Muscle of leg (tissue), 11 donors: ENCODE measurements around the gene THOC6. TPM values are rescaled to one million over a fixed set of nuclear protein-coding genes. Genes with fewer than 3 reads are reported as not detected.
"Not testable (repeated sequence)": the region's sequence is repeated elsewhere in the genome, so short reads cannot be mapped to it uniquely, and the experiment has no call there.

Experiments used
- DNase-seq: peaks from one replicate; pipeline ENCODE4 v3.0.0; 2013
- H3K27ac ChIP-seq: one replicate; pipeline ENCODE4 v1.5.1; 2013; ENCODE audit warnings: mild to moderate bottlenecking, low read length, control low read depth
- H3K27me3 ChIP-seq: one replicate; pipeline ENCODE4 v1.6.1; 2013; ENCODE audit warnings: low read length; ENCODE audit not compliant: control insufficient read depth, insufficient read depth
- H3K36me3 ChIP-seq: one replicate; pipeline ENCODE4 v1.6.1; 2013; ENCODE audit warnings: low read length; ENCODE audit not compliant: control insufficient read depth, insufficient read depth
- H3K4me1 ChIP-seq: one replicate; pipeline ENCODE4 v1.6.1; 2013; ENCODE audit warnings: low read length; ENCODE audit not compliant: control insufficient read depth, insufficient read depth
- H3K4me3 ChIP-seq: one replicate; pipeline ENCODE4 v1.5.1; 2013; ENCODE audit warnings: low read length, control low read depth
- H3K9me3 ChIP-seq: replicated peaks from 2 replicates; pipeline ENCODE4 v1.6.1; 2013; ENCODE audit warnings: low read depth, low read length; ENCODE audit not compliant: control insufficient read depth
- WGBS: methylation state at CpG from one replicate; pipeline ENCODE4 v1.1.5; 2013; ENCODE audit warnings: missing lambda C conversion rate; ENCODE audit not compliant: insufficient coverage; 5-methylcytosine and 5-hydroxymethylcytosine counted together
- polyA plus RNA-seq, 8 donors: library from polyadenylated mRNA; unstranded; fragments of 120-200 nt; gene quantifications; one replicate each; pipeline versions ENCODE4 v1.2.1 to v1.2.3, GENCODE V29; 2013; ENCODE audit warnings: inconsistent platforms in 1 of 8, low replicate concordance in 1 of 8; ENCODE audit not compliant: insufficient read length in 8 of 8, insufficient read depth in 1 of 8
- total RNA-seq: library from RNA; stranded (reverse); fragments of 120-200 nt; gene quantifications from one replicate; pipeline ENCODE4 v1.2.4, GENCODE V29; 2013

Gene THOC6
- total and polyA plus RNA-seq, 9 donors, result 15.0 to 25.5 (median 21.7) TPM

GRCh38 chr16:3053330-3053710 lies 29.5 kb downstream of the THOC6 start:
- not testable (repeated sequence) for H3K4me1 ChIP-seq, H3K27ac ChIP-seq
- WGBS, result 80% methylated on average over 4 of the region's 13 CpGs

GRCh38 chr16:3054965-3055733 lies 31.3 kb downstream of the THOC6 start:
- no peak overlapping the region for H3K27ac ChIP-seq
- WGBS, result 59% methylated on average over 14 of the region's 17 CpGs
- no peaks in the 10 kb centered on the region for H3K9me3 ChIP-seq
- DNase-seq, result no peak
- H3K27me3 ChIP-seq, result peaks cover 14% of the 10 kb centered on the region
- H3K4me3 ChIP-seq, result no peak overlapping the region
- H3K4me1 ChIP-seq, result peaks cover 16% of the 10 kb centered on the region
- H3K36me3 ChIP-seq, result peaks cover 3% of the 10 kb centered on the region

More at GRCh38 chr16:3053330-3053710, 29.5 kb downstream of the THOC6 start:
- not testable (repeated sequence) for H3K9me3 ChIP-seq, DNase-seq, H3K36me3 ChIP-seq, H3K4me3 ChIP-seq
- peaks cover 32% of the 10 kb centered on the region for H3K27me3 ChIP-seq

DNA sequence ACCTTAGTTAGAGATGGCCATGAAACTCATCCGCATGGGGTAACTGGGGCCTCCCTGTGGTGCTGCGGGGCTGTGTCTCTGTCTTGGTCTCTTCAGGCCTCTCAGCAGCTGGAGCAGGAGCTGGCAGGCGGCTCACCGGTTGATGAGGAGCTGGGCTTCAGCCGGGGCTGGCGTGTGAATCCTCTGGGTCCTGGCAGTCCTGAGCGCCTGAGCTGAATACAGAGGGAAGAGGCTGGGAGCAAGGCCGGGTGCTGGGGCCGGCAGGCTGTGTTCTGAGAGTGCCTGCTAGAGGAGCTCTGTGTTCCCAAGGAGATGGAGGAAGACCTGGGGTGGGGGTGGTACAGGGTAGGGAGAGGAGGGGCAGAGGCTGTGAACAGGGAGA lies 31.9 kb downstream of the THOC6 start:
- not testable (repeated sequence) for H3K27me3 ChIP-seq, H3K9me3 ChIP-seq, H3K36me3 ChIP-seq, H3K27ac ChIP-seq, H3K4me3 ChIP-seq, DNase-seq
- H3K4me1 ChIP-seq, result peaks cover 22% of the 10 kb centered on the region
- WGBS, result 18% methylated on average over 8 of the region's 9 CpGs

DNA sequence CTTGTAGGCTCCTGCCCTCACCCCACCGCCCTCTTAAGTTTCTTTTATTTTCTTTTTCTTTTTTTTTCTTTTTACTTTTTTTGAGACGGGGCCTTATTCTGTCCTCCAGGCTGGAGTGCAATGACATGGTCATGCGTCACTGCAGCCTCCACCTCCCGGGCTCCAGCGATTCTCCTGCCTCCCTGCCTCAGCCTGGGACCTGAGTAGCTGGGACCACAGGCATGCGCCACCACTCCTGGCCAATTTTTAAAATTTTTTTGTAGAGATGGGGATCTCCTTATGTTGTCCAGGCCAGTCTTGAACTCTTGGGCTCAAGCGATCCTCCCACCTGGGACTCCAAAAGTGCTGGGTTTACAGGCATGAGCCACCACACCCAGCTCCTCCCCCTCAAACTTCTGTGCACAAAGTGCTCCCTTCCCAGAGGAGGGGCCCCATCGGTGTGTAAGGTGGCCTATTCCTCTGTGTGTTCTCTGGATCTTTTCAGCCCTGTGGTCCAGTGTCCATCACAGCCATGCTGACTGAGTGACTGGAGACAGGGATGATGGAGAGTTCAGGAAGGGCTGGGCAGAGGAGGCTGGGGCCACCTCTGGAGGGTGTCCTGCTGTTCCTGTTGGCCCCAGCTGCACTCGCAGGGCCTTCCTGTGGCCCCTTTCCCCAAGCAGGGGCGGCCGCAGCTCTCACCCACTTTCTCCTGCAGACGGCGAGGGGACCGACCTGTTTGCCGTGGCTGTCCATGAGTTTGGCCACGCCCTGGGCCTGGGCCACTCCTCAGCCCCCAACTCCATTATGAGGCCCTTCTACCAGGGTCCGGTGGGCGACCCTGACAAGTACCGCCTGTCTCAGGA lies 32.7 kb downstream of the THOC6 start:
- no peak overlapping the region for H3K4me3 ChIP-seq
- no peak overlapping the region for H3K27ac ChIP-seq
- no peak for DNase-seq
- peaks cover 6% of the 10 kb centered on the region for H3K27me3 ChIP-seq
- H3K36me3 ChIP-seq, result peaks cover 3% of the 10 kb centered on the region
- H3K9me3 ChIP-seq, result no peaks in the 10 kb centered on the region
- WGBS, result 70% methylated on average over 12 of the region's 19 CpGs
- peaks cover 25% of the 10 kb centered on the region for H3K4me1 ChIP-seq

DNA sequence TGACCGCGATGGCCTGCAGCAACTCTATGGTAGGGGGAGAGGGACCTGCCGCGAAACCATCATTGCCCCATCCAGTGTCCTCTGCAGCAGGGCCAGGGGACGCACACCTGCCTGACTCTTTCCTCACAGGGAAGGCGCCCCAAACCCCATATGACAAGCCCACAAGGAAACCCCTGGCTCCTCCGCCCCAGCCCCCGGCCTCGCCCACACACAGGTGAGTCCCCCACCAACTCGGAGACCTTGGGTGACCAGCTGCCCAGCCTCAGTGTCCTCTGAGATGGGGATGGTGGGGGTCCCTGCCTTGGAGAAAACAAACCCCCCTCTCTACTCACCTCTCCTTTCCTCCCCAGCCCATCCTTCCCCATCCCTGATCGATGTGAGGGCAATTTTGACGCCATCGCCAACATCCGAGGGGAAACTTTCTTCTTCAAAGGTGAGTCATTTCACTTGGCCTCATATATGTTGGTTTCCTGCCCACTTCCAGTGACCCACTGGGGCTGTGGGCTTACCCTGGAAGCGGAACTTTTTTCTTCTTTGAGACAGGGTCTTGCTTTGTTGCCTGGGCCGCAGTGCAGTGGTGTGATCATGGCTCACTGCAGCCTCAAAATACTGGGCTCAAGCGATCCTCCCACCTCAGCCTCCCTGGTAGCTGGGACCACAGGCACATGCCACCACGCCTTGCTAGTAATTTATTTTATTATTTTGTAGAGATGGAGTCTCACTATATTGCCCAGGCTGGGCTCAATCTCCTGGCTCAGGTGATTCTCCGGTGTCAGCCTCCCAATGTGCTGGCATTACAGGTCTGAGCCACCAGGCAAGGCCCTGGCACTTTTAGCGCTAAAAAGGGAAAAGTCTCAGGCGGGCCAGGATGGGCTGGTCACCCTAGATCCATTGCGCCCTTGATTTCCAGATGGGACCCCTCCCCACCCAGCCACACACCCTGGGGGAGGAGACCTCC lies 33.6 kb downstream of the THOC6 start:
- DNase-seq, result no peak
- H3K36me3 ChIP-seq, result peaks cover 3% of the 10 kb centered on the region
- 87% methylated on average over 11 of the region's 22 CpGs for WGBS
- H3K9me3 ChIP-seq, result no peaks in the 10 kb centered on the region
- H3K27ac ChIP-seq, result no peak overlapping the region
- H3K4me1 ChIP-seq, result peaks cover 25% of the 10 kb centered on the region
- H3K27me3 ChIP-seq, result peaks cover 6% of the 10 kb centered on the region
- H3K4me3 ChIP-seq, result no peak overlapping the region

- peak overlapping the region; percentile 85 for H3K4me3 ChIP-seq
- WGBS, result 3% methylated on average over 54 of the region's 77 CpGs
- DNase-seq, result peak; percentile 67
- H3K27me3 ChIP-seq, result peaks cover 6% of the 10 kb centered on the region
- H3K27ac ChIP-seq, result no peak overlapping the region
- peaks cover 3% of the 10 kb centered on the region for H3K36me3 ChIP-seq
- H3K9me3 ChIP-seq, result no peaks in the 10 kb centered on the region
- peaks cover 25% of the 10 kb centered on the region for H3K4me1 ChIP-seq
These were observed 34.5 kb downstream of the THOC6 start for GRCh38 chr16:3058139-3059030.

DNA sequence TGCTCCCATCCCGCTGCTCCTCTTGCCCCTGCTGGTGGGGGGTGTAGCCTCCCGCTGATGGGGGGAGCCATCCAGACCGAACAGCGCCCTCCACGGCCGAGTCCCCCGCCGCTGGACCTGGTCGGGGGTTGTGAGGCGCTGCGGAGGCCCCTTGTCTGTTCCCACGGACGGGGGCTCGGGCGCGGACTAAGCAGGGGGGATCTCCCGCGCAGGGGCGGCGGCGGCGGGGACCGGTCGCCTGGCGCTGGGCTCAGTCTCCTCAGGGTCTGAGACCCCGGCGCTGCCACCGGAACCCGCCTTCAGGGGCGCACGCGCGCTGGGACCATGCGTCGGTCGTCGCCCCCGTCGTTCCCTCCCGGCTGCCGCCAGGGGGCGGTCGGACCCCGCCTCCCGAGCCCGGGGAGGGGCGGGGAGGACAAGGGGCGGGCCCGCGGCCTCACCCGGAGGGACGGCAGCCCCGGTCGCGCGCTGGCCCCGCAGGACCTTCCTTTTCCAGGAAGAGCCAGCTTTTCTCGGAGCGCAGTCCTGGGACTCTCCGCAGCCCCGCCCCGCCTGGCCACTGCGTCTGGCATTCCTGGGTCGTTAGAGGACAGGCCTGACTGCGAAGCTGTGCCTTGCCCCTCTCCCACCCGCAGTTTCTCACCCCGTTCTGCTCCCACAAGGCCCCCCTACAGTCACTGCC lies 35.3 kb downstream of the THOC6 start:
- no peaks in the 10 kb centered on the region for H3K9me3 ChIP-seq
- peak overlapping the region; percentile 80 for H3K27ac ChIP-seq
- H3K36me3 ChIP-seq, result no peaks in the 10 kb centered on the region
- H3K4me1 ChIP-seq, result peaks cover 25% of the 10 kb centered on the region
- DNase-seq, result peak; percentile 92
- WGBS, result under 1% methylated on average over 67 of the region's 67 CpGs
- peaks cover 6% of the 10 kb centered on the region for H3K27me3 ChIP-seq
- peak overlapping the region; percentile 85 for H3K4me3 ChIP-seq

GRCh38 chr16:3059723-3060242 lies 35.9 kb downstream of the THOC6 start:
- DNase-seq, result no peak
- Histone ChIP-seq H3K36me3 (no peaks in the 10 kb centered on the region), H3K4me3 (peak overlapping the region; percentile 48), H3K4me1 (peaks cover 29% of the 10 kb centered on the region), H3K27me3 (peaks cover 6% of the 10 kb centered on the region), H3K27ac (peak overlapping the region; percentile 80), H3K9me3 (no peaks in the 10 kb centered on the region)
- WGBS, result 59% methylated on average over 4 of the region's 9 CpGs
